Measurements from ENCODE around the gene BMP8A.

The BMP8A gene

DNA sequence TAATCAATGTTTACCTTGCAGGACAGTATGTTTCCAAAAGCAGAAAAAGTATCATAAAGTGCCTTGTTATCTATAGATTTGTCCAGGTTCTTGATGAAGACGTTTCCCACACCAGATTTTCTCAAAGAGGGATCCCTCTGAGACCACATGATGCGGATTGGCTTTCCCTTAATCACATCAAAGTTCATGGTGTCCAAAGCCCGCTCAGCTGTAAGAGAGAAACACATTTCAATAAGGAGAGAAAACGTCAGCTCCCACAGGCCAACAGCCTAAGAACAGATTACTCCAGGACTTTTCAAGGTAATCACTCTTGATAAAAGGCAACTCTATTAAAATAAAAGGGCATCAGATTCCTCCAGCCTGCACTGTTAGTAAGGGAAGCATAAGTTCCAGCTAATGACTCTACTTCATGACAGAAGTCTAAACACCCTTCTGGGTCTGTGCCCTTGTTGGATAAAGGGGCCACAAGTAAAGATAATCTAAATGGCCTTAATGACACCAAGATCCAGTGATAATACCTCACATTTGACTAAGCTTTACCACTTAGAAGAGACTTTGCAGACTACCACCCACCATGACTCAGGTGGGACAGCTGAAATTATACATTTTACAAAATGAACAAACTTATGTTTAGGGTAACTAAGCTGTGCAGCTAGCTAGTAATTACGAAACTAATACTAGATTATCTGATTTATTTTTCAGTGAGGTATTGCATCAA lies 81.1 kb downstream of the BMP8A start:
- DNase-seq = no peak

DNA sequence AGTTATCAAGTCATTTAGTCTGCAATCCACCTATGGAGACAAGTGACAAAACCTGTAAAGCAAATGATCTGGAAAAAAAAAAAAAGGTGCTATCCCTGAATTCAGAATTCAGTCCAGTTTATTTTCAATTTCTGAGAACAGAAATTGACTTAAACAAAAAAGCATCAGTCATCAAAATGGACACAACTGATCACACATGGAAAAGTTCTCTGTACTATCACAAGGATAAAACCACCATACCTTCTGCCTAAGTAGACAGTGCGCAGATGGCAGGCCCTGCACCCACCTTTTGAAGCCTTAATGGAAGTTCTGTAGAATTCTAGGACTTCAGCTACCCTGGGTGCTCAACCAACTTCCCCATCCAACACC lies 81.6 kb downstream of the BMP8A start:
- no peak for DNase-seq

DNA sequence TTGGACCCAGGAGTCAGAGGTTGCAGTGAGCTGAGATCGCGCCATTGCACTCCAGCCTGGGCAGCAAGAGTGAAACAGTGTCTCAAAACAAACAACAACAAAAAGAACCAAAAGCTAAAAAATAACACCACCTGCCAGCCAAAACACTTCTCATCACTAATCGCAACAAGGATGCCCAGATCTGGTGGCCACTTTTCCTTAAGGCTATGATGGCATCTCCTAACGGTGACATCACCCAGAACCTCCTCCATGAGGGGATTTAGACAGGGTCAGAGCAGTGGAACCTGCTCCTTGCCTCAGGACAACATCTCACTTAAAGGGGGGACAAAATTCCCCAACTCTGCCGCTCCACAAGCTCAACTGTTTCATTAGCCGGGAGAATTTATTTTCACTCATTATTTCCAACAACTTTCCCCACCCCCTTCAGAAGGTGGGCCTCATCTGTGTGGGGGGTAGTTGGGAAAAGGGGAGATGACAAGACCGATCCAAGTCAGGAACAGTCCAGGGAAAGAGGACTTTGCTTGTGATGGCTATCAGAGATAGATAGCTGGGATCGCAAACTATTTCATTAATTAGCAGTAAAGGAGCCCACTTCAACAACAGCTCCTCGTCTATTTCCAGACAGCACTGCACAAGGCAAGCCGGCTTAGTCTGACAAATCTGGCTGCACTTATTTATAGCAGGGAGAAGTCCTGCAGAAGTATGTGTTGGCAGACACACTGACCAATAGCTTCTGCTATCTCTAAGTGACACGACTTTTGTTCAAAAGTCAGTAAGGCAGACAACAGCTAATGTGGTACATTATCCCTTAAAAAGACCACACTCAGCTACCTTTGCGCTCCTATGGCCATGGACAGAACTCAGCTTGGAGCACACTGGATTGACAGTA lies 82.5 kb downstream of the BMP8A start:
- DNase-seq = peak; percentile 19 to 55

DNA sequence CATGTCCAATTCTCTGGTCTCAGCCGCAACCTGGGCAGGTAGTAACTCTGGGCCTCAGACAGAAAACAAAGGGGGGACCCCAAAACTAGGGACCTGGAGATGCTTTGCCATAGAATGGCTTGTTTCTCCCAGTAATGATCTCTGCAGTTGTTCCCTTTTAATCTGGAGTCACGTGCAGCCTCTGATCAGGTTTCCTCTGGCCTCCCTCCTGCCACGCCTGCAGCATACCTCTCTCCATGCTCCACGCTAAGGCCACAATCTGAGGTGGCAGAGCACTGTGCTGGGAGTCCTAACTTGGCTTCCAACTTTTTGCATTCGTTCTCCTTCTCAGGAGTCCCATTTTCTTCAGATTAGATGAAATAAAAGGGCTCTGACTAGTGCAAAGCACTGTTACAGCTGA lies 83.2 kb downstream of the BMP8A start:
- no peak for DNase-seq
